ENCODE results near the gene NEURL4. TPM values are rescaled to one million over a fixed set of nuclear protein-coding genes. Genes with fewer than 3 reads are reported as not detected.
"Not testable (repeated sequence)": the region's sequence is repeated elsewhere in the genome, so short reads cannot be mapped to it uniquely, and the experiment has no call there.

The NEURL4 gene
- 10 to 100 TPM; 12.4 to 64.7 (median 34.1) TPM for total RNA-seq

DNA sequence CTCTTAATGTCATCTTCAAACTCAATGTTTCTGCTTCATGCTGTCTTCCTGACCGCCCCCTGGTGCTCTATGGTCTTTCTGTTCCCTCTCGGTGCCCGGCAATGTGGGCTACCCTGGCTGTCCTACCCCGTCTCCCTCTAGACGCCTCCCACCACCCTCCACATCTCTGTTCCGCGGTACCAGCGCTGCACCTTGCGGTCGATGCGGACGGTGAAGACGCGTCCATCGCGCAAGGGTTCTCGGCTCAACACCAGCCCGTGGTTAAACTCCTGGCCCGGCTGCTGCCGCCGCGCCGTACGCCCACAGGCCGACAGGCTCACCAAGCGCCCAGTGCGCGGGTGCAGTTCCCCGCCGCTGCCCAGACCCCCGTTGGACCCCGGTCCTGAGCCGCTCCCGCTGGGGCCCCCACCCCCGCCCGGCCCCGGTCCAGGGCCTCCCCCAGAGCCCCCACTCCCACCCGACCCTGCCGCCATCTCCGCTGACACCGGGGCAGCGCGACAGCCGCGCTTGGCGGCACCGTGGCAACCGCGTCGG, at the start of gene NEURL4:
Gene NEURL4, minus strand, starts transcription at position 496 of the 534 bp plus-strand sequence. Its CDS starts 23 bp downstream, at position 473.
- peak within 1 kb of the TSS; percentile 88 to 95 for H3K27ac ChIP-seq
- DNase-seq, result no peak
- H3K27me3 ChIP-seq, result no peaks in the 10 kb centered on the region
- intact Hi-C loops (cut with DNase I; ENCODE audit: low total_unique reads), result no loop called here
- no peaks in the 10 kb centered on the region for H3K9me3 ChIP-seq
- no peaks in the 10 kb centered on the region for H3K36me3 ChIP-seq
- no peak for TF ChIP-seq POLR2A (IDR thresholded peaks at IDR 0.05)
- H3K4me3 ChIP-seq, result peak within 1 kb of the TSS; percentile 57 to 65
- H3K4me1 ChIP-seq, result no peaks in the 10 kb centered on the region

DNA sequence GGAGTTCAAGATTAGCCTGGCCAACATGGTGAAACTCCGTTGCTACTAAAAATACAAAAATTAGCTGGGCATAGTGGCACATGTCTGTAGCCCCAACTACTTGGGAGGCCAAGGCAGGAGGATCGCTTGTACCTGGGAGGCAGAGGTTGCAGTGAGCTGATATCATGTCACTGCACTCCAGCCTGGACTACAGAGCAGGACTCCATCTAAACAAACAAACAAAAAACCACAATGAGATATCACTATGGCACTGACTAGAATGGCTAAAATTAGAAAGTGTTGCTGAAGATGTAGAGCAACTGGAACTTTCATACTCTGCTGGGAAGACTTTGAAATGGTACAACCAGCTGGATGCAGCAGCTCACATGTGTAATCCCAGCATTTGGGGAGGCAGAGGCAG, 45.2 kb upstream of the NEURL4 start:
- intact Hi-C loops (cut with DNase I; ENCODE audit: low total_unique reads), result no loop called here
- Histone ChIP-seq H3K4me1 (no peaks in the 10 kb centered on the region), H3K4me3 (no peak overlapping the region), H3K27me3 (no peaks in the 10 kb centered on the region), H3K27ac (no peak overlapping the region), H3K9me3 (no peaks in the 10 kb centered on the region), H3K36me3 (no peaks in the 10 kb centered on the region)
- DNase-seq, result no peak
- no peak for TF ChIP-seq POLR2A (IDR thresholded peaks at IDR 0.05)
- TF ChIP-seq, protein P1, sequence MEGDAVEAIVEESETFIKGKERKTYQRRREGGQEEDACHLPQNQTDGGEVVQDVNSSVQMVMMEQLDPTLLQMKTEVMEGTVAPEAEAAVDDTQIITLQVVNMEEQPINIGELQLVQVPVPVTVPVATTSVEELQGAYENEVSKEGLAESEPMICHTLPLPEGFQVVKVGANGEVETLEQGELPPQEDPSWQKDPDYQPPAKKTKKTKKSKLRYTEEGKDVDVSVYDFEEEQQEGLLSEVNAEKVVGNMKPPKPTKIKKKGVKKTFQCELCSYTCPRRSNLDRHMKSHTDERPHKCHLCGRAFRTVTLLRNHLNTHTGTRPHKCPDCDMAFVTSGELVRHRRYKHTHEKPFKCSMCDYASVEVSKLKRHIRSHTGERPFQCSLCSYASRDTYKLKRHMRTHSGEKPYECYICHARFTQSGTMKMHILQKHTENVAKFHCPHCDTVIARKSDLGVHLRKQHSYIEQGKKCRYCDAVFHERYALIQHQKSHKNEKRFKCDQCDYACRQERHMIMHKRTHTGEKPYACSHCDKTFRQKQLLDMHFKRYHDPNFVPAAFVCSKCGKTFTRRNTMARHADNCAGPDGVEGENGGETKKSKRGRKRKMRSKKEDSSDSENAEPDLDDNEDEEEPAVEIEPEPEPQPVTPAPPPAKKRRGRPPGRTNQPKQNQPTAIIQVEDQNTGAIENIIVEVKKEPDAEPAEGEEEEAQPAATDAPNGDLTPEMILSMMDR (IDR thresholded peaks at IDR 0.05), result no peak

DNA sequence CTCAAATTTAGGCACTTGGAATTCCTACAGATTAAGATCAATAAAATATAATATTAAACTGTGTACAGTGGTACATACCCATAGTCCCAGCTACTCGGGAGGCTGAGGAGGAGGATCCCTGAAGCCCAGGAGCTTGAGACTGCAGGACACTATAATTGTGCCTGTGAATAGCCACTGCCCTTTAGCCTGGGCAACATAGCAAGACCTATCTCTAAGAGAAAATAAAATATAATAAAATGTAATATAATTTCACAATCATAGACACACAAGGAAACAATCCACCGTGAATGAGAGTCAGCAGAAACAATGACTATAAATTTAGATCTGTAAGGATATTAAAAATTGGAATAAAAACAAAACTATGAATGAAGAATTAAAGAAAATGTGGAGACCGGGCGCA, 41.7 kb upstream of the NEURL4 start:
- Histone ChIP-seq H3K9me3 (no peaks in the 10 kb centered on the region), H3K4me1 (no peaks in the 10 kb centered on the region), H3K36me3 (no peaks in the 10 kb centered on the region), H3K27me3 (no peaks in the 10 kb centered on the region), H3K4me3 (no peak overlapping the region), H3K27ac (no peak overlapping the region)
- DNase-seq, result no peak
- no peak for TF ChIP-seq POLR2A (IDR thresholded peaks at IDR 0.05)
- TF ChIP-seq, protein P1 (IDR thresholded peaks at IDR 0.05), result no peak
- intact Hi-C loops (cut with DNase I; ENCODE audit: low total_unique reads), result no loop called here

DNA sequence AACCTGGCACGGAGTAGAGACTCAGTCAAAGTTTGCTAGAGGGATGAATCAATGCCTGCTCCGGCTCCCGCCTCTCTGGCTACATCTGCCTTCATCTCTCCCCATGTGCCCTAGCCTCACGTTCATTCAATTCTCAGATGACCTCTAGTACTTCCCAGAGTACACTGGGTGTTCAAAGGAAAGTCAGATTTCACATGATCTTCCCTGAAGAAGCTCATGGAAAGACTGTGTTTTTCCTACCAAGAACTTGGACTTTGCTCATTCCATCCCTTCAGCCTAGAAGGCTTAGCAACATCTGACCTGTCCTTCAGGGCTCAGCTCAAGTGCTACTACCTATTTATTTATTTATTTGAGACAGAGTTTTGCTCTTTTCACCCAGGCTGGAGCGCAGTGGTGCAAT, 40.7 kb upstream of the NEURL4 start:
- Histone ChIP-seq H3K4me3 (no peak overlapping the region), H3K36me3 (no peaks in the 10 kb centered on the region), H3K27ac (no peak overlapping the region), H3K27me3 (no peaks in the 10 kb centered on the region), H3K9me3 (no peaks in the 10 kb centered on the region), H3K4me1 (no peaks in the 10 kb centered on the region)
- intact Hi-C loops (cut with DNase I; ENCODE audit: low total_unique reads), result no loop called here
- DNase-seq, result no peak
- TF ChIP-seq, protein P1 (IDR thresholded peaks at IDR 0.05), result no peak
- TF ChIP-seq POLR2A (IDR thresholded peaks at IDR 0.05), result no peak

DNA sequence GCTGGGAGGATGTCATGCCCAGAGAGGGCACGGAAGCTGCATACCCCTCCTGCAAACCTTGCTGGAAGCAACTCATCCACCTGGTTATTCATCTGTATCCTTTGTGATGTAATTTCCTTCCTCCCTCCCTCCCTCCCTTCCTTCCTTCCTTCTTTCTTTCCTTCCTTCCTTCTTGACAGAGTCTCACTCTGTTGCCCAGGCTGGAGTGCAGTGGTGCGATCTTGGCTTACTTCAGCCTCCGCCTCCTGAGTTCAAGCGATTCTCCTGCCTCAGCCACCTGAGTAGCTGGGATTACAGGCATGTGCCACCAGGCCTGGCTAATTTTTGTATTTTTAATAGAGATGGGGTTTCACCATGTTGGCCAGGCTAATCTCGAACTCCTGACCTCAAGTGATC, 39.5 kb upstream of the NEURL4 start:
- H3K4me1 ChIP-seq; H3K9me3 ChIP-seq; H3K27me3 ChIP-seq; DNase-seq; H3K36me3 ChIP-seq; intact Hi-C loops (cut with DNase I; ENCODE audit: low total_unique reads); H3K4me3 ChIP-seq; H3K27ac ChIP-seq: not testable (repeated sequence)

DNA sequence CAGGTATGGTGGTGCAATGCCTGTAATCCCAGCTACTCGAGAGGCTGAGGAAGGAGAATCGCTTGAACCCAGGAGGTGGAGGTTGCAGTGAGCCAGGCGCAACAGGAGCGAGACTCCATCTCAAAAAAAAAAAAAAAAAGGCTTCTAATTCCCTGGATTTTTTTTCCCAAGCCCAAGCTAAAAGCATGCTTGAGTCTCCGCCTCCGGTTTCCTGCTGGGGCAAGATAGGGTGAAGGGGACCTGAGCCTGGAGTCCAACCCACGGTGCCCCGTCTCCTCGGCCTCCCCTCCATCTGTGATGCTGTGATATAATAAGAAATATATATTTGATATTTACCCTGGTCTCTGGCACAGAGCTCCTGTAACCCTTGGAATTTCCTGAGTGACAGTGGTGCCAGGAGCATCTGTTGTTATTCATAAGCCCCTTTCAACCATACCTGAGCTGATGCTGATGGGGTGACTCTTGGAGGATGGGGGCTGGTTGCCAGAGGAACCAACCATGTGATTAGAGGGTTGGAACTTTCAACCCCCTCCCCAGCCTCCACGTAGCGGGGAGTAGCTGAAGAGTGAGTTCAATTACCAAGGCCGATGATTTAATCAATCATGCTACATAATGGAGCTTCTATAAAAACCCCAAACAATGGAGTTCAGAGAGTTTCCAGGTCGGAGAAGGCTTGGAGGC, 38.9 kb upstream of the NEURL4 start:
- TF ChIP-seq, protein P1 (IDR thresholded peaks at IDR 0.05), result no peak
- no peak for TF ChIP-seq POLR2A (IDR thresholded peaks at IDR 0.05)
- H3K27me3 ChIP-seq, result no peaks in the 10 kb centered on the region
- H3K4me3 ChIP-seq, result no peak overlapping the region
- H3K4me1 ChIP-seq, result no peaks in the 10 kb centered on the region
- intact Hi-C loops (cut with DNase I; ENCODE audit: low total_unique reads), result no loop called here
- DNase-seq, result no peak
- no peak overlapping the region for H3K27ac ChIP-seq
- no peaks in the 10 kb centered on the region for H3K36me3 ChIP-seq
- H3K9me3 ChIP-seq, result no peaks in the 10 kb centered on the region
